GM21717 (cell line): ENCODE measurements around the gene KIAA0753.

Experiments used
- ATAC-seq: cut with Tn5 transposase; IDR thresholded peaks from one replicate; pipeline ENCODE4 v1.9.1; 2021; ENCODE audit warnings: mild to moderate bottlenecking, moderate library complexity; ENCODE audit not compliant: unreplicated experiment

Gene KIAA0753

DNA sequence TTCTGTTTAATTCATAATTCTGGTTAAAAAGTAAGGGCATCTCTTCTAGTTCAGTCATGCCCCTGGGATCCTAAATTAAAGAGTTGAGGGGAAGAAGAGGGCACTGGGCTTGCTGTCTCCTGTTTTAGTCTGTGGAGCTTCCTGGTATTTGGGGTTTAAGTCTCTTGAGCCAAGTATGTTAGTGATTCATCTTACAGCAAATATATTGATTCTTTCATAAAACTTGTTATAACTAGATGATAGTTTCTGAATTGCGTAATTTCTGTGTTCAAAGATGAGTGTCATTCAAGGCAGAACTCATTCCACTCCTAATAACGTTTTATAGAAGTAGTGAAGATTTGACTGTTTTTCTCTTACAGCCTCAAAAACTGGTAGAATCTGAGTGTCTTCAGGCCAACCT lies 2.1 kb upstream of the KIAA0753 start:
- no peak for ATAC-seq

GRCh38 chr17:6641247-6641863 lies 844 bp upstream of the KIAA0753 start:
- ATAC-seq = peak; percentile 10

GRCh38 chr17:6639586-6640535 lies 650 bp downstream of the KIAA0753 start:
- no peak for ATAC-seq

DNA sequence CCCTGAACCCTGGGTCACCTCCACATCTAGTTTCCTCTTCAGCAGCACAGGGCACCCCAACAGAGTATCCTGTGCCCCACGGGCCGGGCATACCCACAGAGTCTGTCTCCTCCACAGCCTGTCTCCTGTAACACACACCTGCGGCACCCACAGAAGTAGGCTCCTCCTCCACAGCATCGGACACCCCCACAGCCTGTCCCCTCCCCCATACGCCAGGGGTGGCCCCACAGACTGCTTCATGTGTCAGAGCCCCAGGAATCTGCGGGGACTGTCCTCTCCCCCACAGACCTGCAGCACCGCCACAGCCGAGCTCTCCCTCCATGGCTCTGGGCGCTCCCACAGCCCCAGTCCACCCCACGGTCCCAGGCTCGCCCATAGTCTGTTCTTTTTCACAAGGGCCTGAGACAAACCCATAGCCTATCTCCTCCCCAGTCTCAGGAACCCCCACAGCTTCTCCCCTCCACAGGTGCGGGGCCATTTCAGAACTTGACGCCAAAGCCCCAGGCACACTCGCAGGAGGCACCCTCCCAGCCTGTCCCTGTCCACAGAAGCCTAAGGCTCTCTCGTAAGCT lies 1.4 kb downstream of the KIAA0753 start:
- ATAC-seq = no peak

GRCh38 chr17:6638046-6638908 lies 2.2 kb downstream of the KIAA0753 start:
- ATAC-seq = no peak

GRCh38 chr17:6637458-6637840 lies 3.1 kb downstream of the KIAA0753 start:
- ATAC-seq = no peak

GRCh38 chr17:6636616-6637457 lies 3.7 kb downstream of the KIAA0753 start:
- ATAC-seq = no peak

DNA sequence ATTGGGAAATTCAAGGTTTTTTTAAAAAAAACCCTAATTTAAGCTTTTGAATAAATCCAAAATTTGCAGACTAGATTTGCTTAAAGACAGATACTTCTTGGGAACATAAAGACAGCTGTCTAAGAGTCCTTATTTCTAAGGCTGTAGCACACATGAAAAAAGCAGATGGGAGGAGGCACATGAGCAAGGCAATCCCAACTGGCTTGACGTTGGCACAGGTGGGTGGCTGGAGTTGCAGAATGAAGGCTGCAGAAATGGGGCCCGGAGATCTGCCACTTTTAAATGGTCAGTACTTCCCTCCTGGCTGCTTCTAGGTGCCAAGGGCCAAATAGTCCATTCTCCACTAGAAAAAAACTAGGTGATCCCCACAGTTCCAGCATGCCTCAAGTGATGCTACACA lies 4.4 kb downstream of the KIAA0753 start:
- ATAC-seq = no peak

GRCh38 chr17:6633263-6633662 lies 7.2 kb downstream of the KIAA0753 start:
- ATAC-seq = no peak

GRCh38 chr17:6632530-6632929 lies 8.0 kb downstream of the KIAA0753 start:
- ATAC-seq = no peak

- ATAC-seq = no peak
These were observed 10.1 kb downstream of the KIAA0753 start for GRCh38 chr17:6630390-6630789.

GRCh38 chr17:6627019-6627418 lies 13.5 kb downstream of the KIAA0753 start:
- ATAC-seq = no peak

GRCh38 chr17:6626616-6627015 lies 13.9 kb downstream of the KIAA0753 start:
- no peak for ATAC-seq

DNA sequence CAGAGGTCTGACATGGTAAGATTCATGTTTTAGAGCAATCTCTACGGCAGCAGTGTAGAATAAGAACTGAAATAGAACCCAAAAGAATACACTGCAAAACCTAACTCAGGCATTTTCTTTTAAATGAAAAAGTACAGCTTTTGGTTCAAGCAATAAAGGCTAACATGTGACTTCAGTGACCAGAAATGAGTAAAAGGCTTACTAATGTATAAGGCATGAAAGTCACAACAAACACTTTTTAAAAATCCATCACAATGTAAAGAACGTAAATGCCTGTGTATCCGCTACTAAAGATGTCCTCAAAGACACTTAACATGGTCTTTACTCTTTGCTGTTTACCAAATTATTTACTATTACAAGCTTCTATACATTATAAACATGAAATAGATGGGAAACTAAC lies 16.6 kb downstream of the KIAA0753 start:
- no peak for ATAC-seq

DNA sequence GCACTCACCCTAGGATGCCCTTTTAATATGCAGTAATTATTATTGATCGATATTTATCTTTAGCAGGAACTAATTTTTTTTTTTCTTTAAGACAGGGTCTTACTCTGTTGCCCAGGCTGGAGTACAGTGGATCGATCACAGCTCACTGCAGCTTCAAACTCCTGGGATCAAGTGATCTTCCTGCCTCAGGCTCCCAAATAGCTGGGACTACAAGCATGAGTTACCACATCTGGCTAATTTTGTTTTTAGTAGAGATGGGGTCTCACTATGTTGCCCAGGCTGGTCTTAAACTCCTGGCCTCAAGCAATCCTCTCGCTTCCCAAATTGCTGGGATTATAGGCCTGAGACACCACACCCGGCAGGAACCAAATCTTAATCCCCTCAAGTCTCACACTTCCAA lies 29.3 kb downstream of the KIAA0753 start:
- ATAC-seq = no peak

- no peak for ATAC-seq
These were observed 30.5 kb downstream of the KIAA0753 start for GRCh38 chr17:6610011-6610410.

GRCh38 chr17:6608321-6608720 lies 32.2 kb downstream of the KIAA0753 start:
- no peak for ATAC-seq

GRCh38 chr17:6605142-6605541 lies 35.4 kb downstream of the KIAA0753 start:
- no peak for ATAC-seq

DNA sequence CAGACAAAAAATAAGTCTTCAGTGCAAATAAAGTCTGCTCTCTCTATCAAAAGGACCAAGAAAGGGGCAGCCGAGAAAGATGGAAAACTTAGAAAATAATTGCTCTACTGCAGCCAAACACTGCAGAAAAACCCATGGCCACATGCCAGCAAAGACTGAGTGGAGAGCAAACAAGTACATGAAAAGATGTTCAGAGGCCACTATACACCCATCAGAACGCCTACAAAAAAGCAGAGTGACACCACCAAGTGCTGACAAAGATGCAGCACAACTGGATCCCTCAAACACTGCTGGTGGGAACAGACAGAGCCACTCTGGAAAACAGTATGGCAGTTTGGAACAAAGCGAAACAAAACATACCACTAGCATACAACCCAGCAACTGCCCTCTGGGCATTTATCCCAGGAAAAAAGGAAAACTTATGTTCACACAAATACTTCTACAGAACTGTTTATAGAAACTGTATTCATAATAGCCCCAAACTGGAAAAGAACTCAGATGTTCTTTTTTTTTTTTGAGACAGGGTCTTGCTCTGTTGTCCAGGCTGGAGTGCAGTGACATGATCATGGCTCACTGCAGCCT lies 36.7 kb downstream of the KIAA0753 start:
- no peak for ATAC-seq

GRCh38 chr17:6602141-6602540 lies 38.4 kb downstream of the KIAA0753 start:
- ATAC-seq = no peak
